D721Med (cell line): ENCODE measurements around the gene RUNX3.

ENCODE experiments used
- DNase-seq: peaks from one replicate; pipeline ENCODE4 v3.0.0; 2011; ENCODE audit warnings: low spot score; ENCODE audit not compliant: insufficient read length
- FAIRE-seq: peaks from 2 replicates; lab custom pipeline; 2011; peaks lifted over from hg19 to GRCh38; lab: Jason Lieb, UNC
- CTCF ChIP-seq: IDR thresholded peaks from 2 replicates; pipeline ENCODE4 v1.5.1; 2012; ENCODE audit warnings: mild to moderate bottlenecking, control low read depth; ENCODE audit not compliant: insufficient read depth; ENCODE audit errors: missing control alignments

The RUNX3 gene

GRCh38 chr1:24884751-24885150 lies 45.3 kb downstream of the RUNX3 start:
- TF ChIP-seq CTCF, result no peak
- no peak for FAIRE-seq
- no peak for DNase-seq

GRCh38 chr1:24881034-24881433 lies 49.0 kb downstream of the RUNX3 start:
- no peak for FAIRE-seq
- TF ChIP-seq CTCF, result no peak
- no peak for DNase-seq

- FAIRE-seq, result no peak
- DNase-seq, result no peak
- TF ChIP-seq CTCF, result no peak
These were observed 51.0 kb downstream of the RUNX3 start for GRCh38 chr1:24878775-24879742.

GRCh38 chr1:24878045-24878444 lies 52.0 kb downstream of the RUNX3 start:
- TF ChIP-seq CTCF, result no peak
- FAIRE-seq (no peak), DNase-seq (no peak)

GRCh38 chr1:24875991-24876506 lies 54.0 kb downstream of the RUNX3 start:
- FAIRE-seq, result no peak
- TF ChIP-seq CTCF, result no peak
- DNase-seq, result no peak

- FAIRE-seq, result no peak
- no peak for TF ChIP-seq CTCF
- no peak for DNase-seq
These were observed 54.8 kb downstream of the RUNX3 start for GRCh38 chr1:24875257-24875656.
